Vagina (tissue), 2 donors: ENCODE results near the gene NDUFAF8. TPM values are rescaled to one million over a fixed set of nuclear protein-coding genes. Genes with fewer than 3 reads are reported as not detected.

Experiments
- DNase-seq, 2 donors: peaks; one replicate each; pipeline ENCODE4 v3.0.0-alpha.2; 2017; ENCODE audit errors: extremely low spot score in 2 of 2
- H3K27ac ChIP-seq: fragments of 200-600 bp; sonication (generic); one replicate; pipeline ENCODE4 v1.5.1; 2019
- H3K27me3 ChIP-seq: fragments of 200-600 bp; sonication (generic); one replicate; pipeline ENCODE4 v1.5.1; 2019
- H3K36me3 ChIP-seq, 2 donors: fragments of 200-600 bp; sonication (generic); one replicate each; pipeline ENCODE4 v1.5.1; 2017 to 2019
- H3K4me1 ChIP-seq: fragments of 200-600 bp; sonication (generic); one replicate; pipeline ENCODE4 v1.5.1; 2019
- H3K4me3 ChIP-seq, 2 donors: fragments of 200-600 bp; sonication (generic); 1 replicate in 1 of 2; 2 replicates in 1 of 2; pipeline ENCODE4 v1.5.1; 2016 to 2019
- H3K9me3 ChIP-seq: fragments of 200-600 bp; sonication (generic); one replicate; pipeline ENCODE4 v1.5.1; 2019
- POLR2A ChIP-seq, 2 donors: fragments of 450-650 bp; IDR thresholded peaks; one replicate each; pipeline ENCODE4 v1.6.1; 2017; ENCODE audit warnings: antibody characterized with exemption in 2 of 2, mild to moderate bottlenecking in 2 of 2, moderate library complexity in 2 of 2
- POLR2AphosphoS5 ChIP-seq, 2 donors: sonication (generic); formaldehyde crosslinking; IDR thresholded peaks; one replicate each; pipeline ENCODE4 v1.9.0; 2017; ENCODE audit warnings: antibody characterized with exemption in 2 of 2, mild to moderate bottlenecking in 2 of 2, low read depth in 1 of 2; ENCODE audit not compliant: insufficient read depth in 1 of 2
- intact Hi-C: fragments of 100-400 bp; cut with DNase I; formaldehyde crosslinking; loops from one replicate; pipeline ENCODE4 v1.15.1; 2023
- total RNA-seq: library from RNA; depleted of rRNA; stranded (reverse); fragments of >200 nt; gene quantifications from one replicate; pipeline ENCODE4 v1.2.3, GENCODE V29; 2016
- TF ChIP-seq, protein P1 (sequence below), 3 experiments: fragments of 450-650 bp in 2 of 3; fragments of 200-600 bp in 1 of 3; sonication (generic) in 1 of 3; IDR thresholded peaks; one replicate each; pipeline ENCODE4 v1.5.1; 2017 to 2019; ENCODE audit warnings: antibody characterized with exemption in 3 of 3, mild to moderate bottlenecking in 2 of 3, moderate library complexity in 2 of 3

NDUFAF8 gene
- total RNA-seq, 1 donor from 2014 or later: 52.5 TPM

DNA sequence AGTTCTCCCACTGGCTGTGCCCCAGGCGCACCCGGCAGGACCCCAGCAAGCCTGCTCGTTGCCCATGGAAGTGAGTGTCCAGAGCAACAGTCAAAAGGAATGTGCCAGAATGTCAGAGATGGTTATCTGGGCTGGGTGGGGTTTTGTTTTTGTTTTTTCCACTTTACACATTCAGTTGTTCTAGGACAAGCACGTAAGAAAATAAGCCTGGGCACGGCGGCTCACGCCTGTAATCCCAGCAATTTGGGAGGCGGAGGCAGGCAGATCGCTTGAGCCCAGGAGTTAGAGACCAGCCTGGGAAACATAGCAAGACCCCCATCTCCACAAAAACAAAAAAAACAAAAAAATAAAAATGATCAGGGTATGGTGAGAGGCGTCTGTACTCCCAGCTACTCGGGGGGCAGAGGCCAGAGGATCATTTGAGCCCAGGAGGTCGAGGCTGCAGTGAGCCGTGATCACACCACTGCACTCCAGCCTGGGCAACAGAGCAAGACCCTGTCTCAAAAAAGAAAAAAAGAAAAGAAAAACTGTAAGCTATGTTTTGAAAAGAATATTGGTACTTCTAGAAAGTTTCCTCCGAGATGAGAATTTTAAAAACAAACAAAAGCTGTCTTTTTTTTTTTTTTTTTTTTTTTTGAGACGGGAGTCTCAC is 8.3 kb downstream of the NDUFAF8 start:
- peaks cover 7% of the 10 kb centered on the region for H3K4me1 ChIP-seq
- DNase-seq: no peak
- no peaks in the 10 kb centered on the region for H3K9me3 ChIP-seq
- H3K27me3 ChIP-seq: no peaks in the 10 kb centered on the region
- intact Hi-C loops: no loop called here
- no peak overlapping the region for H3K4me3 ChIP-seq
- TF ChIP-seq POLR2AphosphoS5 (IDR thresholded peaks at IDR 0.05; ENCODE audit: insufficient read depth in 1 of 2, low read depth in 1 of 2) (no peak), POLR2A (IDR thresholded peaks at IDR 0.05) (no peak)
- TF ChIP-seq, protein P1, sequence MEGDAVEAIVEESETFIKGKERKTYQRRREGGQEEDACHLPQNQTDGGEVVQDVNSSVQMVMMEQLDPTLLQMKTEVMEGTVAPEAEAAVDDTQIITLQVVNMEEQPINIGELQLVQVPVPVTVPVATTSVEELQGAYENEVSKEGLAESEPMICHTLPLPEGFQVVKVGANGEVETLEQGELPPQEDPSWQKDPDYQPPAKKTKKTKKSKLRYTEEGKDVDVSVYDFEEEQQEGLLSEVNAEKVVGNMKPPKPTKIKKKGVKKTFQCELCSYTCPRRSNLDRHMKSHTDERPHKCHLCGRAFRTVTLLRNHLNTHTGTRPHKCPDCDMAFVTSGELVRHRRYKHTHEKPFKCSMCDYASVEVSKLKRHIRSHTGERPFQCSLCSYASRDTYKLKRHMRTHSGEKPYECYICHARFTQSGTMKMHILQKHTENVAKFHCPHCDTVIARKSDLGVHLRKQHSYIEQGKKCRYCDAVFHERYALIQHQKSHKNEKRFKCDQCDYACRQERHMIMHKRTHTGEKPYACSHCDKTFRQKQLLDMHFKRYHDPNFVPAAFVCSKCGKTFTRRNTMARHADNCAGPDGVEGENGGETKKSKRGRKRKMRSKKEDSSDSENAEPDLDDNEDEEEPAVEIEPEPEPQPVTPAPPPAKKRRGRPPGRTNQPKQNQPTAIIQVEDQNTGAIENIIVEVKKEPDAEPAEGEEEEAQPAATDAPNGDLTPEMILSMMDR (IDR thresholded peaks at IDR 0.05): no peak
- H3K36me3 ChIP-seq: peaks cover 0 to 12% of the 10 kb centered on the region in 2 donors
- H3K27ac ChIP-seq: no peak overlapping the region

DNA sequence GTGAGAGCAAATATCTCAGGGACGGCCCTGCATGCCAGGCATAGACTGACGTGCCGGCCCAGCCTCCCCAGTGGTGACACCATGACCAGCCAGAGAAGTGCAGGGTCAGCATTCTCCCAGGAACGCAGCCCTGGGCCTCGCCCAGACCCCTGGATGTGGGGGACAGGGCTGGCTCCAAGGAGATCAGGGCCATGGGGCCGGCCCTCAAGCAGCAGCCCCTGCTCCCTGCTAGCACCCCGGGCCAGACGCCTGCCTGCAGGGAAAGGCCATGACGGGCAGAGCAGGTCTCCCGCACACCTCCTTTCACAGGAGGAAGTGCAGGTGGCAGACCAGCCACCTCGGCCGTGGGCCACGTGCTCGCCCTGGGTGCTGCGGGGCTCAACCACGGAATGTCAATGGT is 9.5 kb downstream of the NDUFAF8 start:
- Histone ChIP-seq H3K36me3 (peaks cover 0 to 12% of the 10 kb centered on the region in 2 donors), H3K9me3 (no peaks in the 10 kb centered on the region), H3K4me3 (no peak overlapping the region), H3K27ac (no peak overlapping the region), H3K27me3 (no peaks in the 10 kb centered on the region), H3K4me1 (peaks cover 7% of the 10 kb centered on the region)
- TF ChIP-seq POLR2A (IDR thresholded peaks at IDR 0.05) (no peak), POLR2AphosphoS5 (IDR thresholded peaks at IDR 0.05; ENCODE audit: insufficient read depth in 1 of 2, low read depth in 1 of 2) (no peak)
- TF ChIP-seq, protein P1 (IDR thresholded peaks at IDR 0.05): no peak
- intact Hi-C loops: no loop called here
- no peak for DNase-seq

DNA sequence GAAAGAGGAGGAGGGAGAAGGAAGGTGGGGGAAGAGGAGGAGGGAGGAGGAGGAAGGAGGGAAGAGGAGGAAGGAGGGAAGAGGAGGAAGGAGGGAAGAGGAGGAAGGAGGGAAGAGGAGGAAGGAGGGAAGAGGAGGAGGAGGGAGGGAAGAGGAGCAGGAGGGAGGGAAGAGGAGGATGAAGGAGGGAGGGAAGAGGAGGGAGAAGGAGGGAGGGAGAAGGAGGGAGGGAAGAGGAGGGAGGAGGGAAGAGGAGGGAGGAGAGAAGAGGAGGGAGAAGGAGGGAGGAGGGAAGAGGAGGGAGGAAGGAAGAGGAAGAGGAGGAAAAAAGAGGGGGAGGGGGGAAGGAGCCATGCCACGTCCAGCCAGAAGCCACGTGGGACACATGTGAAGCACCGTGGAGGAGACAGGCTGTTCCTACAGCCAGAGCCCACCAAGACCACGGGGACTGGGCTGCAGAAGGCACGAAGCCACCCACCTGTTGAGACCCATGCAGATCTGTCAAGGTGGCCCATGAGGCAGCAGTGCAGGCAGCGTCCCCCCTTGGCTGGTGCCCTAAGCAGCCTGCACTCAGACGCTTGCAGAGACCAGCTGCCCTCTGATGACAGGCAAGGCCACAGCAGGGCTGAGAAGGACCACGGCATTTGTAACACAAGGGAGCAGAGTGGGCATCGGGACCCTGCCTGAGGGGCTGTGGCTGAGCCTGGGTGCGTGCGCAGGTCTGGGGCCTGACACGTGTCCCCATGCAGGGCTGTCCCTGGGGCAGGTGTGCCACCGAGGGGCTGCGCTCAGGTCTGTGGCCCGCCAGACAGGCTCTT is 10.3 kb downstream of the NDUFAF8 start:
- H3K4me1 ChIP-seq: peaks cover 10% of the 10 kb centered on the region
- peaks cover 0 to 12% of the 10 kb centered on the region in 2 donors for H3K36me3 ChIP-seq
- no peak overlapping the region for H3K27ac ChIP-seq
- H3K9me3 ChIP-seq: no peaks in the 10 kb centered on the region
- no peak for TF ChIP-seq POLR2A (IDR thresholded peaks at IDR 0.05)
- no peak overlapping the region for H3K4me3 ChIP-seq
- intact Hi-C loops: loop anchor here (10.0 kb wide), 1 partner anchor 345 kb away; no protein-coding TSS in a partner anchor
- no peak for DNase-seq
- no peaks in the 10 kb centered on the region for H3K27me3 ChIP-seq

DNA sequence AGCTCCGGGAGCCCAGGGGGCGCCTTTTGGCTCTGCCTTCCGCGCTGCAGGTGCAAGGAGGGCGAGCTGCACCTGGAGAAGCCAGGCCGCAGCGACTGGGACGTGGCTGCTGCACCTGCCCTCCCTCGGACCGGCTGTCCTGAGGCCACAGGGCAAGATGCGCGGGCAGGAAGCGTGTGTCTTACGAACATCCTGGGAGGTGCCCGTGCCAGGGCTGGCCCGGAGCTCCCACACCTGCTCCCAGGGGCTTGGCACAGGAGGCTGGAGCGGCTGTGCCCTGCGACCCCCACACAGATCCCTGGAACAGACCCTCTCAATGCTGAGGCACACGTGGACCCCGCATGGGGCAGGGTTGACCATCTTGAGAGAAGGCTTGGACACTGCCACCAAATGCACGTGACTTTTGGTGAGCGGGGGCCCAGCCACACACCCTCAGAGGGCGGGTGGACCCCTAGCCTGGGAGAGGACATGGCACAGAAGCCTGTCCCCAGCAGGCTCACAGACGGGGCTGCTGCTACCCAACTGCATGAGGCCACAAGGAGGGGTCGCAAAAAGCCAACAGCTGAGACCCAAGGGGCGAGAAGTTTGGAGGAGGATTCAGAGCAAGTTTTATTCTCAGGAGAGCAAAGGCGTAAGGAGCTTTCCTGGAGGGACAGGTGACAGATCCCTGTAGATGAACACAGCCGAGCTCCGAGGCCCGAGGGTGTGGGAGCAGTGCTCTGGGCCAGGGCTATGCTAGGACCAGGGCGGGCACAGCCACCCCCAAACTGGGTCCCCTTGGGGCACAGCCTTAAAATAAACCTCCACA is 11.4 kb downstream of the NDUFAF8 start:
- Histone ChIP-seq H3K27me3 (no peaks in the 10 kb centered on the region), H3K27ac (no peak overlapping the region), H3K4me1 (peaks cover 21% of the 10 kb centered on the region), H3K36me3 (peaks cover 0 to 12% of the 10 kb centered on the region in 2 donors), H3K4me3 (no peak overlapping the region), H3K9me3 (no peaks in the 10 kb centered on the region)
- TF ChIP-seq, protein P1 (IDR thresholded peaks at IDR 0.05): no peak
- TF ChIP-seq POLR2AphosphoS5 (IDR thresholded peaks at IDR 0.05; ENCODE audit: insufficient read depth in 1 of 2, low read depth in 1 of 2) (no peak), POLR2A (IDR thresholded peaks at IDR 0.05) (no peak)
- intact Hi-C loops: loop anchor here (10.0 kb wide), 1 partner anchor 344 kb away; no protein-coding TSS in a partner anchor
- no peak for DNase-seq

DNA sequence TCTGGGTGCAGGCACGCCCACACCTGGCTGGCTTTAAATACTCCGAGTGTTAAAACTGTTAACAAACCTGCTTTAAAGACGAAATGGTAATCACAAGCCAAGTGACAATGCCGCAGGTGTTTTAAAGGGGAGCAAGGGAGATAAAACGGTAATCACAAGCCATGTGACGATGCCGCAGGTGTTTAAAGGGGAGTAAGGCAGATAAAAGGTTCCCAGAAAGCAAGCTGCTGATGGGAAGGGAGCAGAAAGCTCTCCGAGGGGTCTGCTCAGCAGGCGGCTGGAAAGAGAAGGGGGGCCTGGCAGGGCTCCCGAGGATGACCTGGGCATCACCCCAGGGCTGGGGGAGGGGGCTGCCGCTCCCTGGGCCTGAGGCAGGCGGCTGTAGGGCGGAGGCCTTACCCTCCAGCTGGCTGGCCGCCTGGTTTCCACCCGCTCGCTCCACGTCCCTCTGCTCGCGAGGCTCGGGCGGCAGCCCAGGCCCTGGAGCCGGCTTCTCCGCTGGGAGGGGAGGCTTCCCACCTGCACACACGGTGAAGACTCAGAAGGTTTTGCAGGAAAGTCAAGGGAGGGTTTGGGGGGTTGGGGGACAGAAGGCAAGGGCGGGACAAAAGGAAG is 12.1 kb downstream of the NDUFAF8 start:
- intact Hi-C loops: loop anchor here (10.0 kb wide), 1 partner anchor 344 kb away; no protein-coding TSS in a partner anchor
- Histone ChIP-seq H3K27ac (no peak overlapping the region), H3K4me3 (no peak overlapping the region), H3K9me3 (no peaks in the 10 kb centered on the region), H3K27me3 (no peaks in the 10 kb centered on the region), H3K4me1 (peaks cover 24% of the 10 kb centered on the region), H3K36me3 (peaks cover 0 to 12% of the 10 kb centered on the region in 2 donors)
- TF ChIP-seq POLR2AphosphoS5 (IDR thresholded peaks at IDR 0.05; ENCODE audit: insufficient read depth in 1 of 2, low read depth in 1 of 2) (no peak), POLR2A (IDR thresholded peaks at IDR 0.05) (no peak)
- TF ChIP-seq, protein P1 (IDR thresholded peaks at IDR 0.05): no peak
- DNase-seq: no peak
